CD14-positive monocyte (primary cell): Measurements from ENCODE around the gene RETREG1. TPM values are rescaled to one million over a fixed set of nuclear protein-coding genes. Genes with fewer than 3 reads are reported as not detected.

Source experiments
- DNase-seq, 3 donors: peaks; one replicate each; pipeline ENCODE4 v3.0.0-alpha.2; 2011 to 2022
- H2AFZ ChIP-seq: 2 replicates; pipeline ENCODE4 v1.6.0; 2012; ENCODE audit warnings: mild to moderate bottlenecking, low read depth, low read length, inconsistent platforms; ENCODE audit not compliant: insufficient read depth, poor library complexity, severe bottlenecking
- H3K27ac ChIP-seq, 2 donors: 1 replicate in 1 of 2; 2 replicates in 1 of 2; pipeline ENCODE4 v1.5.1; 2012 to 2013; ENCODE audit warnings: low read length in 2 of 2, control low read depth in 1 of 2, inconsistent platforms in 1 of 2, low read depth in 1 of 2, mild to moderate bottlenecking in 1 of 2
- H3K27me3 ChIP-seq, 2 donors: one replicate each; pipeline versions ENCODE4 v1.6.0 to v1.6.1; 2011 to 2013; ENCODE audit warnings: low read length in 2 of 2; ENCODE audit not compliant: control insufficient read depth in 2 of 2, insufficient read depth in 2 of 2
- H3K36me3 ChIP-seq, 2 donors: replicated peaks in 1 of 2; 1 replicate in 1 of 2; 2 replicates in 1 of 2; pipeline versions ENCODE4 v1.5.1 to v1.6.1; 2012 to 2013; ENCODE audit warnings: low read length in 2 of 2, control low read depth in 1 of 2, inconsistent platforms in 1 of 2, mild to moderate bottlenecking in 1 of 2; ENCODE audit not compliant: insufficient read depth in 2 of 2, control insufficient read depth in 1 of 2
- H3K4me1 ChIP-seq, 2 donors: 1 replicate in 1 of 2; 2 replicates in 1 of 2; pipeline versions ENCODE4 v1.5.1 to v1.6.1; 2012 to 2013; ENCODE audit warnings: low read length in 2 of 2, control low read depth in 1 of 2, inconsistent platforms in 1 of 2, mild to moderate bottlenecking in 1 of 2, moderate library complexity in 1 of 2; ENCODE audit not compliant: insufficient read depth in 2 of 2, control insufficient read depth in 1 of 2
- H3K4me2 ChIP-seq: replicated peaks from 2 replicates; pipeline ENCODE3; 2012; ENCODE audit warnings: low read length, moderate library complexity, mild to moderate bottlenecking; ENCODE audit not compliant: poor library complexity, severe bottlenecking; ENCODE audit errors: extremely low read depth
- H3K4me3 ChIP-seq, 3 experiments: fragments of 200-600 bp in 1 of 3; sonication (generic) in 1 of 3; replicated peaks in 1 of 3; 1 replicate in 2 of 3; 2 replicates in 1 of 3; pipeline ENCODE4 v1.5.1; 2011 to 2013; ENCODE audit warnings: low read length in 3 of 3, mild to moderate bottlenecking in 3 of 3, control low read depth in 2 of 3, low read depth in 2 of 3, inconsistent platforms in 1 of 3, moderate library complexity in 1 of 3
- H3K79me2 ChIP-seq: 2 replicates; pipeline ENCODE4 v1.6.0; 2012; ENCODE audit warnings: mild to moderate bottlenecking, control low read depth, inconsistent platforms, low read length, moderate library complexity; ENCODE audit not compliant: insufficient read depth
- H3K9ac ChIP-seq: 2 replicates; pipeline ENCODE4 v1.6.0; 2017; ENCODE audit warnings: low read length, mild to moderate bottlenecking; ENCODE audit not compliant: insufficient read depth, poor library complexity, severe bottlenecking
- H3K9me3 ChIP-seq, 2 donors: replicated peaks in 1 of 2; 1 replicate in 1 of 2; 2 replicates in 1 of 2; pipeline versions ENCODE4 v1.5.1 to v1.6.1; 2012 to 2013; ENCODE audit warnings: low read length in 2 of 2, control low read depth in 1 of 2; ENCODE audit not compliant: control insufficient read depth in 1 of 2, insufficient read depth in 1 of 2
- H4K20me1 ChIP-seq: 2 replicates; pipeline ENCODE4 v1.6.0; 2012; ENCODE audit warnings: mild to moderate bottlenecking, low read length, control low read depth, moderate library complexity; ENCODE audit not compliant: insufficient read depth
- H3K27ac Mint-ChIP-seq, 7 donors: one replicate each; pipeline ENCODE4 v1.8.0; 2020; ENCODE audit warnings: mild to moderate bottlenecking in 7 of 7, mixed read lengths in 7 of 7, moderate library complexity in 6 of 7, inconsistent platforms in 2 of 7
- H3K27me3 Mint-ChIP-seq, 3 donors: one replicate each; pipeline ENCODE4 v1.8.0; 2021 to 2022; ENCODE audit warnings: low read depth in 3 of 3, mild to moderate bottlenecking in 3 of 3, mixed read lengths in 3 of 3, moderate library complexity in 3 of 3, inconsistent platforms in 1 of 3
- H3K36me3 Mint-ChIP-seq, 2 donors: one replicate each; pipeline ENCODE4 v1.8.0; 2020; ENCODE audit warnings: mixed read lengths in 2 of 2, inconsistent platforms in 1 of 2, mild to moderate bottlenecking in 1 of 2
- H3K4me1 Mint-ChIP-seq: one replicate; pipeline ENCODE4 v1.8.0; 2020; ENCODE audit warnings: mild to moderate bottlenecking, mixed read lengths
- H3K4me3 Mint-ChIP-seq, 2 donors: one replicate each; pipeline ENCODE4 v1.8.0; 2020; ENCODE audit warnings: mild to moderate bottlenecking in 2 of 2, mixed read lengths in 2 of 2, moderate library complexity in 1 of 2
- H3K9me3 Mint-ChIP-seq, 7 donors: one replicate each; pipeline ENCODE4 v1.8.0; 2020 to 2022; ENCODE audit warnings: mixed read lengths in 7 of 7, mild to moderate bottlenecking in 6 of 7, moderate library complexity in 6 of 7, inconsistent platforms in 2 of 7
- CTCF ChIP-seq: fragments of 200-600 bp; IDR thresholded peaks from one replicate; pipeline ENCODE4 v1.8.0; 2022; ENCODE audit warnings: antibody characterized with exemption, mild to moderate bottlenecking
- WGBS: methylation state at CpG from one replicate; pipeline ENCODE4 v1.1.5; 2013; ENCODE audit warnings: missing lambda C conversion rate; ENCODE audit not compliant: insufficient coverage; 5-methylcytosine and 5-hydroxymethylcytosine counted together
- intact Hi-C, 2 donors: fragments of 100-400 bp; cut with micrococcal nuclease; formaldehyde crosslinking; loops; one replicate each; pipeline versions ENCODE4 v1.15.0 to v1.15.1; 2023
- polyA plus RNA-seq, 3 donors: library from polyadenylated mRNA; depleted of rRNA in 1 of 3; unstranded in 2 of 3; stranded (reverse) in 1 of 3; fragments of 300-500 nt in 2 of 3; fragments of >200 nt in 1 of 3; fragmentation: Illumina TruSeq in 2 of 3; gene quantifications; 1 replicate in 2 of 3; 2 replicates in 1 of 3; pipeline ENCODE4 v1.2.3, GENCODE V29; 2012 to 2021

Gene RETREG1
- polyA plus RNA-seq, 3 donors: 3.5 to 6.4 (median 4.7) TPM

DNA sequence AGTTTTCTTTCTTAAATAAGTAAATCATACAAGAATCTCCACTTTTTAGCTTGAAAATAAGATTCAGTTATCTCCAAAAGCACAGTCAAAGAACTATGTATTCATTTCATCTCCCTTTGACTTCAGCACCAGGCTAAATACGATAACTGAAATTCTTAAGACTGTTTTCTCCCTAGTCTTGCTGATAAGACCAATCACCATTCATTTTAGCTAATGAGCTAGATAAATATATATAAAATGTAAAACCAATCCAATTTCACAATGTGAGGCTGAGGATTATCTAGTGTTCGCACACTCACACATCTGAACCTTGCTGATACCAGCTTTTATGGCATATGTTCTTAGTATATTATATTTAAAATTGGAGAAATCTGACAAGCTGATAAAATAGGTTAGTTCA is 133.9 kb downstream of the RETREG1 start:
- no peak overlapping the region for H3K4me3 Mint-ChIP-seq
- no peak overlapping the region for H3K9ac ChIP-seq
- H3K27me3 Mint-ChIP-seq: peaks cover 0 to 4% (median 0%) of the 10 kb centered on the region in 3 donors
- no peaks in the 10 kb centered on the region for H3K9me3 Mint-ChIP-seq
- H3K27me3 ChIP-seq: no peaks in the 10 kb centered on the region
- peaks cover 0 to 3% of the 10 kb centered on the region in 2 donors for H3K36me3 Mint-ChIP-seq
- no peaks in the 10 kb centered on the region for H3K4me1 Mint-ChIP-seq
- H3K27ac Mint-ChIP-seq: no peak overlapping the region
- TF ChIP-seq CTCF: no peak
- no peak overlapping the region for H3K4me2 ChIP-seq
- H3K4me1 ChIP-seq: no peaks in the 10 kb centered on the region
- intact Hi-C loops: no loop called here
- no peaks in the 10 kb centered on the region for H3K79me2 ChIP-seq
- H3K27ac ChIP-seq: no peak overlapping the region
- H3K9me3 ChIP-seq: no peaks in the 10 kb centered on the region
- no peaks in the 10 kb centered on the region for H3K36me3 ChIP-seq
- H4K20me1 ChIP-seq: no peaks in the 10 kb centered on the region
- H3K4me3 ChIP-seq: no peak overlapping the region
- no peak overlapping the region for H2AFZ ChIP-seq
- DNase-seq: no peak
- WGBS: no CpG with 5 or more reads among the region's 2 CpGs

DNA sequence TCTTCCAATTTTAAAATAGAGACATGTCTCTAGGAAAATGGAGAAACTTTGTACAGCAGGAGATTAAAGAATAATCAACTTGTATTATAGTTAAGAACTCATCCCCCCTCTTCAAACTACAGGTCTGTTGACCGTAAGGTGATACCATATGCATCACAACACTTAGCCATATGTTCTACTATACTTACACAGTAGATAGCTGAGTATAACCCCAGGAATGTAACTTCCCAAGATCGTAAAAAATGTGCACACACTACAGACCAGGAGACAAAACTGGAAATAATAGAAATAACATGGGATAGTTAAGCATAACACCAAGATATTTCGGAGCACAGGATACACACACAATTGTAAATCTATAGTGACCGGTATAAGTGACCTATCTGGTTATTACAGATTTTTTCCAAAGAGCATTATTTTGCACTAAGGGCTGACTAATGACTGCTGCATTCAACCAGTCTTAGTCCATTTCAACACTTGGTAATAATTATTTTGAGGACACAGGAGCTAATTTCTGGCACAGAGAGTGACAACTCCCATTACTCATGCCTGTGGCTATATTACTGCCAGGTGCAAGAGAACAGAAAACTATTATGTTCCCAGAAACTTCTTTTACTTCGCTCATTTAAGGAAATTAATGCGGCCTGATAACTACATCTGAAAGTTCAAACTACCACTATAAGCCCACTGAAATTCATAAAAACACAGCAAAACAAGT is 135.8 kb downstream of the RETREG1 start:
- DNase-seq: no peak
- WGBS: 71% methylated on average over 1 of the region's 6 CpGs
- H3K27me3 Mint-ChIP-seq: peaks cover 0 to 4% (median 0%) of the 10 kb centered on the region in 3 donors

More for the DNA sequence above, 135.8 kb downstream of the RETREG1 start:
- no peak for TF ChIP-seq CTCF
- no peak overlapping the region for H2AFZ ChIP-seq
- H4K20me1 ChIP-seq: no peaks in the 10 kb centered on the region
- H3K9ac ChIP-seq: no peak overlapping the region
- H3K27ac Mint-ChIP-seq: no peak overlapping the region
- H3K9me3 Mint-ChIP-seq: no peaks in the 10 kb centered on the region
- no peaks in the 10 kb centered on the region for H3K4me1 Mint-ChIP-seq
- peaks cover 4 to 10% of the 10 kb centered on the region in 2 donors for H3K36me3 Mint-ChIP-seq
- H3K4me3 ChIP-seq: no peak overlapping the region
- H3K27ac ChIP-seq: no peak overlapping the region
- no peaks in the 10 kb centered on the region for H3K36me3 ChIP-seq
- no peak overlapping the region for H3K4me3 Mint-ChIP-seq
- H3K9me3 ChIP-seq: no peaks in the 10 kb centered on the region
- H3K4me1 ChIP-seq: no peaks in the 10 kb centered on the region
- no peaks in the 10 kb centered on the region for H3K27me3 ChIP-seq
- intact Hi-C loops: no loop called here
- no peaks in the 10 kb centered on the region for H3K79me2 ChIP-seq
- H3K4me2 ChIP-seq: no peak overlapping the region
